OCI-LY7 (cell line): Measurements from ENCODE around the gene AQP12A.
"Not testable (repeated sequence)": the region's sequence is repeated elsewhere in the genome, so short reads cannot be mapped to it uniquely, and the experiment has no call there.

Source experiments
- CTCF ChIP-seq: fragments of 200-600 bp; sonication (generic); conservative IDR thresholded peaks from 2 replicates; pipeline ENCODE4 v1.5.1; 2014; ENCODE audit warnings: mild to moderate bottlenecking, antibody characterized with exemption, low read length, moderate library complexity, mixed read lengths
- EZH2phosphoT487 ChIP-seq: fragments of 200-600 bp; sonication (generic); IDR thresholded peaks from 2 replicates; pipeline ENCODE4 v1.6.1; 2018; ENCODE audit warnings: low read depth, borderline replicate concordance, mild to moderate bottlenecking, mixed run types, antibody characterized with exemption, low read length, moderate library complexity, mixed read lengths

GRCh38 chr2:240678909-240679308 lies 12.8 kb upstream of the AQP12A start:
- not testable (repeated sequence) for TF ChIP-seq CTCF, EZH2phosphoT487
